ENCODE measurements around the gene MARCHF2. TPM values are rescaled to one million over a fixed set of nuclear protein-coding genes. Genes with fewer than 3 reads are reported as not detected.

MARCHF2 gene
- total and polyA plus RNA-seq, 5 donors = 94.2 to 107 (median 106) TPM

DNA sequence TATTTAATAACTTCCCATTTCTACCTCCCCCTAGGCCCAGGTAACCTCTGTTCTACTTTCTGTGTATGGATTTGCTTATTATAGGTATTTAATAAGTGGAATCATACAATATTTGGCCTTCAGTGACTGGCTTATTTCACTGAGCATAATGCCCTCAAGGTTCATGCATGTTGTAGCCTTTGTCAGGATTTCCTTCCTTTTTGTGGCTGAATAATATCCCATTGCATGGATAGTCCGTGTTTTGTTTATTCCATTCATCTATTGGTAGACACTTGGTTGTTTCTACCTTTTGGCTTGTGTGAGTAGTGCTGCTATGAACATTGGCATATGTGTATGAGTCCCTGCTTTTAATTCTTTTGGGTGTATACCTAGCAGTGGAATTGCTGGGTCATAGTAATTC lies 41.1 kb downstream of the MARCHF2 start:
- no peak overlapping the region for H3K27ac ChIP-seq (ENCODE audit: low read length)
- peaks cover 22% of the 10 kb centered on the region for H3K4me1 ChIP-seq (ENCODE audit: control insufficient read depth, insufficient read depth, low read length)
- intact Hi-C loops (cut with DNase I) = no loop called here
- 46% methylated on average over 1 of the region's 1 CpG for WGBS
- ATAC-seq (no peak), DNase-seq (no peak)
- no peak overlapping the region for H3K4me3 ChIP-seq (ENCODE audit: low read length)
- H3K9me3 ChIP-seq (ENCODE audit: control insufficient read depth, low read length) = no peaks in the 10 kb centered on the region
- H3K27me3 ChIP-seq (ENCODE audit: control insufficient read depth, insufficient read depth) = no peaks in the 10 kb centered on the region

DNA sequence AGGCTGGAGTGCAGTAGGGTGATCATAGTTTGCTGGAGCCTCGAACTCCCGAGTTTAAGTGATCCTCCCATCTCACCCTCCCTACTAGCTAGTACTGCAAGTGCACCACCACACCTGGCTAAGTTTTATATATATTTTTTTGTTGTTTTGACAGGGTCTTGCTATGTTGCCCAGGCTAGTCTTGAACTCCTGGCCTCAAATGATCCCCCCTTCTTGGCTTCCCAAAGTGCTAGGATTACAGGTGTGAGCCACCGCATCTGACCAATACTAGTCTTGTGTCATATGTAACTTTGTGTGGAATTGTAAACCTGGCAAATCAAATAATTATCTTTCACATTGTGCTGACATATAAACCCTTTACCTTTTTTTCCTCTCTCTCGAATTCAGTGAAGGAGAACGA lies 41.9 kb downstream of the MARCHF2 start:
- intact Hi-C loops (cut with DNase I) = loop anchor here in 1 of 4 donors (5.0 kb wide), 1 partner anchor 43 kb away; the partner anchor contains the start of gene MARCHF2
- DNase-seq (no peak), ATAC-seq (no peak)
- Histone ChIP-seq H3K27ac (ENCODE audit: low read length) (no peak overlapping the region), H3K27me3 (ENCODE audit: control insufficient read depth, insufficient read depth) (no peaks in the 10 kb centered on the region), H3K4me3 (ENCODE audit: low read length) (no peak overlapping the region), H3K9me3 (ENCODE audit: control insufficient read depth, low read length) (no peaks in the 10 kb centered on the region), H3K4me1 (ENCODE audit: control insufficient read depth, insufficient read depth, low read length) (peaks cover 19% of the 10 kb centered on the region)
- WGBS = 73% methylated on average over 5 of the region's 5 CpGs

DNA sequence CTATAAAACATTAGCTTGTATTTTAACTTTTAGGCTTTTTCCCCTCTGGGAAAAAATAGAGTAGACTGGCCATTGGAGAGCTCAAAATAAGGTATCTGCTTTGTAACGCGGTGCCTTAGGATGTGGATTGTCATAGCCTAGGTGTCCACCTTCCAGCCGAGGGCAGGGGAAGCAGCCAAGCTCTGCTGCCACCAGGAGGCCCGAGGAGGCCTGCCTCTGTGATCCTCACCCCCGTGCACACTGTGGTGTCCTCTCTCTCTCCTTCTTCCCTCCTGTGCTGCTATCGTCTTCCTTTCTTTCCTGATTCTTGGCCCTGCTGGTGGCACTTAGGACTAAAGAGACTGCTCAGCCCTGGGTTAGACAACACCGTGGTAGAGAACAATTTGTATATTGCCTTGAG lies 43.0 kb downstream of the MARCHF2 start:
- H3K4me1 ChIP-seq (ENCODE audit: control insufficient read depth, insufficient read depth, low read length) = peaks cover 18% of the 10 kb centered on the region
- H3K4me3 ChIP-seq (ENCODE audit: low read length) = no peak overlapping the region
- H3K27me3 ChIP-seq (ENCODE audit: control insufficient read depth, insufficient read depth) = no peaks in the 10 kb centered on the region
- no peak for DNase-seq
- intact Hi-C loops (cut with DNase I) = loop anchor here in 1 of 4 donors (5.0 kb wide), 1 partner anchor 44 kb away; the partner anchor contains the start of gene MARCHF2
- H3K27ac ChIP-seq (ENCODE audit: low read length) = no peak overlapping the region
- WGBS = 42% methylated on average over 7 of the region's 7 CpGs
- H3K9me3 ChIP-seq (ENCODE audit: control insufficient read depth, low read length) = no peaks in the 10 kb centered on the region
- ATAC-seq = peak in 1 of 2 donors; percentile 31

DNA sequence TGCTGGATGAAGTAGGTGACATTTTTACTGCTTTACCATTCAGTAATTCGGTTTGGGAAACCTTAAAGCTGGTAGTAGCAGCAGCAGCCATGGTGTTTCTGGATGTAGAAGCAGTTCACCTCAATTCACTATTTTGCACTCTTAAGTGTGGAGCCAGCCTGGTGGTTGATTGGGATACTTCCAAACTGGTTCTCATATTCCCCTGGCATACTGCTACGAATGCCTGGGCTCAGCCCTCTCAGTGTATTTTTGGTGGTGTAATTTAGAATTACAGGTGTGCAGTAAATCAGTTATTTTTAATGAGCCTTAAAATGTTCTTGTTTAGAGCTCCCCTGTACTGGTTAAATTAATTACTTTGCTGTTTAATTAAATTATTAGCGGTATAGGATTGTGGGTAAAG lies 44.1 kb downstream of the MARCHF2 start:
- Histone ChIP-seq H3K27ac (ENCODE audit: low read length) (no peak overlapping the region), H3K9me3 (ENCODE audit: control insufficient read depth, low read length) (no peaks in the 10 kb centered on the region), H3K4me1 (ENCODE audit: control insufficient read depth, insufficient read depth, low read length) (peaks cover 19% of the 10 kb centered on the region), H3K4me3 (ENCODE audit: low read length) (no peak overlapping the region), H3K27me3 (ENCODE audit: control insufficient read depth, insufficient read depth) (no peaks in the 10 kb centered on the region)
- DNase-seq (no peak), ATAC-seq (no peak)
- intact Hi-C loops (cut with DNase I) = loop anchor here in 1 of 4 donors (5.0 kb wide), 1 partner anchor 45 kb away; the partner anchor contains the start of gene MARCHF2
- 70% methylated on average over 3 of the region's 3 CpGs for whole genome bisulfite sequencing

DNA sequence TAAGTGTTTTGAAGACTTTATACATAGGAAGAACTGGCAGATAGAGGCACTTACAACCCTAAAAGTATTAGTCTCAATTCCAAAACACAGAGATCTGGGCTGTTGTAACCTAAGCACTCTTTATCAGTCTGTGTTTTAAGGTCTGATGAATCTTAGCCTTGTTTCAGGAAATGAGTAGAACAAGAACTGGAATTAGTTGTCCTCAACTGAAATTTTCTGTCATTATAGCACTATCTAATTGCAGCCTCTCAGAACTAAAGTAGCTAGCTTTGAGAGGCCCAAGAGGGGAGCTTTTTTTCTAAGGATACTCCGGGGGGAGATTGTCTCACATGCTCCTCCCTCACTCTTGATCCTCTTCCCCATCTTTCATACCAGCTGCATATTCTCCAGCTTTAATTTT lies 44.7 kb downstream of the MARCHF2 start:
- Histone ChIP-seq H3K4me1 (ENCODE audit: control insufficient read depth, insufficient read depth, low read length) (peaks cover 17% of the 10 kb centered on the region), H3K27ac (ENCODE audit: low read length) (no peak overlapping the region), H3K4me3 (ENCODE audit: low read length) (no peak overlapping the region), H3K27me3 (ENCODE audit: control insufficient read depth, insufficient read depth) (no peaks in the 10 kb centered on the region), H3K9me3 (ENCODE audit: control insufficient read depth, low read length) (no peaks in the 10 kb centered on the region)
- intact Hi-C loops (cut with DNase I) = loop anchor here in 1 of 4 donors (5.0 kb wide), 1 partner anchor 46 kb away; the partner anchor contains the start of gene MARCHF2
- DNase-seq (no peak), ATAC-seq (no peak)
- WGBS = 39% methylated on average over 1 of the region's 1 CpG

DNA sequence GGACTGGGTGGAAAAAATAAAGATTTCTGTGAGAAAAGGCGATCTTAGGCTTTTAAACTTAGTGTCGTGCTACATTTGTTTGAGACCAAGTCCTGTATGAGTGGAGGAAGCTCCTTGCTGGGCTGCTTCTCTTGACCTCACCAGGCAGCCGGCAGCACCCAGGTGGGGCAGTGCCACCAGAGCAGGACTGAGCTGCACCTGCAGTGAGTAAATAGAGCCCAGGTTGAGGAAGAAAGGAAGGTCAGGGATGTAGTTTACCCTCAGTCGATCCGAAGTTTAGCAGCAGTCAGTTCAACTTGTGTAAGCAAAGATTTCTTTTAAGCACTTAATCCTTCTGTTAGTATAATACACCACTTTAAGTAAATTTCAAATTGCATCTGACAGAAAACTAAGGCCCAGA lies 45.3 kb downstream of the MARCHF2 start:
- DNase-seq = no peak
- Histone ChIP-seq H3K27me3 (ENCODE audit: control insufficient read depth, insufficient read depth) (no peaks in the 10 kb centered on the region), H3K9me3 (ENCODE audit: control insufficient read depth, low read length) (no peaks in the 10 kb centered on the region), H3K27ac (ENCODE audit: low read length) (no peak overlapping the region), H3K4me3 (ENCODE audit: low read length) (no peak overlapping the region), H3K4me1 (ENCODE audit: control insufficient read depth, insufficient read depth, low read length) (peaks cover 17% of the 10 kb centered on the region)
- intact Hi-C loops (cut with DNase I) = loop anchor here in 1 of 4 donors (5.0 kb wide), 1 partner anchor 46 kb away; the partner anchor contains the start of gene MARCHF2
- WGBS = 66% methylated on average over 5 of the region's 5 CpGs
- no peak for ATAC-seq

DNA sequence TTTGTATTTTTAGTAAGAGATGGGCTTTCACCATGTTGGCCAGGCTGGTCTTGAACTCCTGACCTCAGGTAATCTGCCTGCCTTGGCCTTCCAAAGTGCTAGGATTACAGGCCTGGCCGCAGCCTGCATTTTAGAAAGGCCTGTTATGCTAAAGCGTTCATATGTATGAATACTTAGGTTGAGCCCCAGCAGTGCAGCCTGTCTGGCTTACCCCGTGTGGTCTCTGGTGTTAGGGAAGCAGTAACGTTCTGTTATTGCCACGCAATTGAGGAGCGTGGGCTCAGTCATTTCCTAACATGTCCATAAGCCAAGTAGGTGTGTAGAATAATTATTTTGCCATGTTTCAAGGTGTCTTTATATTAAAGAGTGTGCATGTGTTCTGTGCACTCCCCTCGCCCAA lies 46.0 kb downstream of the MARCHF2 start:
- peak overlapping the region; percentile 6 for H3K27ac ChIP-seq (ENCODE audit: low read length)
- no peak for DNase-seq
- H3K9me3 ChIP-seq (ENCODE audit: control insufficient read depth, low read length) = no peaks in the 10 kb centered on the region
- whole genome bisulfite sequencing = 52% methylated on average over 7 of the region's 7 CpGs
- no peak overlapping the region for H3K4me3 ChIP-seq (ENCODE audit: low read length)
- H3K4me1 ChIP-seq (ENCODE audit: control insufficient read depth, insufficient read depth, low read length) = peaks cover 12% of the 10 kb centered on the region
- ATAC-seq = no peak
- intact Hi-C loops (cut with DNase I) = loop anchor here in 1 of 4 donors (5.0 kb wide), 1 partner anchor 47 kb away; the partner anchor contains the start of gene MARCHF2
- H3K27me3 ChIP-seq (ENCODE audit: control insufficient read depth, insufficient read depth) = no peaks in the 10 kb centered on the region

DNA sequence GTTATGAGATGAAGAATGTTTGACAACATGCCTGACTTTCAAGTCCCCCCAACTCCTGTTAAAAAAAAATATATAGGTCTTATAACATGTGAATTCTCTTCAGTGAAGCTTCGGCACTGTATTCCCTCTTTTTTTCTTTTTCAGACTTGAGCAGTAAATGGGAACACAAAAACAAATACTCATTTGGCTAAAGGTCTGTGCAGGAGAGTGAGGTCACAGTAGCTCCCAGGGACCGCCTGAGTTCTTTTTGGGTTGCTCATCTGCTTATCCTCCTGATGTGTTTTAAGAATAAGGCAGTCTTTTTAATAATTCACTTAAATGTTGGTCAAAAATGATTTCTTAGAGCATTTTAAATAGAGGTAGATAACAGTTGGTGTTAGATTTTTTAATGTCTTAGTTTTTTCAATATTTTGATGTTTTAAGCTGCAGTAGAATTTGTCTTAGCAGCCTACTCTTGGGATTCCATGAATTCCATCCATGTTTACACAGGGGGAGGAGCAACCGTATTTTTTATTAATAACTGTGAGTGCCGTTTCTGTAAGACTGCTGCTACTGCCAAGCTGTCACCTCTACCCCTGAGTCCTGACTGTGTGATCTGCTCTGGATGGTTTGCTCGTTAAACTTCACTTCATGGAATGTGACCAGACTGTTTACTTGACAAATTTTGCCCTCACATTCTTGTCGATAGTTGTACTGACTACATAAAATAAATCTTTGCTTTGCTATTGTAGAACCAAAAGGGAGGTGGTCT lies 46.6 kb downstream of the MARCHF2 start:
- peaks cover 12% of the 10 kb centered on the region for H3K4me1 ChIP-seq (ENCODE audit: control insufficient read depth, insufficient read depth, low read length)
- no peak overlapping the region for H3K4me3 ChIP-seq (ENCODE audit: low read length)
- peak; percentile 54 to 71 for ATAC-seq
- intact Hi-C loops (cut with DNase I) = loop anchor here in 1 of 4 donors (5.0 kb wide), 1 partner anchor 47 kb away; the partner anchor contains the start of gene MARCHF2
- H3K9me3 ChIP-seq (ENCODE audit: control insufficient read depth, low read length) = no peaks in the 10 kb centered on the region
- H3K27me3 ChIP-seq (ENCODE audit: control insufficient read depth, insufficient read depth) = no peaks in the 10 kb centered on the region
- 25% methylated on average over 6 of the region's 6 CpGs for WGBS
- H3K27ac ChIP-seq (ENCODE audit: low read length) = peak overlapping the region; percentile 64
- no peak for DNase-seq

DNA sequence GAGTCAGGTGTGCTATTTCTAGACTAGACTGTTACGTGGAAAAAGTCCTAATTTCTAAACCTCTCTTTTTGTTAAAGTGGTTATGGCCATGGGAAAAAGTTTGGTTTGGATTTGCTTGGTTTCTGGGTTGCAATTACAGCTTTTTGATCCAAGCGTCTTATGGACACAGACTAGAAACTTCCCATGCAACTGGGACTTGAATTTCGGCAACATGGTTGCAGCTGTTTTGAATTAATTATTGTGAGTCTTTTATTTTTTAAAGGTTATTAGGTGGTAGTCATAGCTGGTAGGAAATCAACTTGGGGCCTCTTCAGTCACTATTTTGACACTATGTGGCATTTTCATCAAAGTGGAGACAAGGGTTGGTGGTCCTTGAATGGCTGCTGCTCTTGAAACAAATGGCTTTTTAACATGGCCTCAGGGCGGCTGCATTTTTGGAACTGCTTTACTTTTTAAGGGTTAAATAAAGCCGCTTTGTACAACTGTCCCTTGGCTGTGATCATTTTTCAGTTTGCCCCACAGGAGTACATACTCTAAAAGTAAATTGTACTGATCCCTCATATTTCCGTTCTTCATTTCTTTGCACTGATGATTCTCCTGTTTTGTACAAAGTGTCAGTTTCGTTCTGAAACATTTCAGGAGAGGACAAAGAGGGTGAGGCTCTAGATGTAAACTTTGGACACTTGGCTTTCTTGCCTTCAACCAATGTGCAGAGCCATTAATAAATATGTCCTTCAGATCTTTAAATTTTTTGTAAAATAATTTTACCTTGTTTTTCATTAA lies 47.6 kb downstream of the MARCHF2 start:
- ATAC-seq (no peak), DNase-seq (no peak)
- 52% methylated on average over 7 of the region's 7 CpGs for WGBS
- Histone ChIP-seq H3K27me3 (ENCODE audit: control insufficient read depth, insufficient read depth) (no peaks in the 10 kb centered on the region), H3K27ac (ENCODE audit: low read length) (no peak overlapping the region), H3K4me3 (ENCODE audit: low read length) (no peak overlapping the region), H3K9me3 (ENCODE audit: control insufficient read depth, low read length) (no peaks in the 10 kb centered on the region), H3K4me1 (ENCODE audit: control insufficient read depth, insufficient read depth, low read length) (peaks cover 12% of the 10 kb centered on the region)
- intact Hi-C loops (cut with DNase I) = no loop called here

DNA sequence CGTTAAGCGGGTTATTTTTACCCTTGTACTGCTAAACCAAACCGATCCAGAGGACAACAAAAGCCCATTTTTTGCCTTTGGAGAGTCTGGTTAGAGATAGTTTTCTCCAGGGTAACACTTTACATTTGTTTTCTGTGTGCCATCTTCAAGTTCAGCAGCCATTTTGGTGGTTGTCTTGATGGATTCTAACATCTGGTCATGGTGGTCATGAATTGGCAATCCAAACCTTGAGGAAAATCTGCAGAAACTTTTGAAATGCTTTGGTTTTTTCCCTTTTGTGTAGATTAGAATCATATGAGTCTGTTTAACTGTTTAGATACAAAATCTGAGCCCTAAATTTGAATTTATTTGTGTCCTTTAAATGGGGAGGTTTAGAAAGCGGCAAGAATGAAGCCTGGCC lies 48.3 kb downstream of the MARCHF2 start:
- Histone ChIP-seq H3K4me3 (ENCODE audit: low read length) (no peak overlapping the region), H3K27ac (ENCODE audit: low read length) (no peak overlapping the region), H3K4me1 (ENCODE audit: control insufficient read depth, insufficient read depth, low read length) (peaks cover 12% of the 10 kb centered on the region), H3K9me3 (ENCODE audit: control insufficient read depth, low read length) (no peaks in the 10 kb centered on the region), H3K27me3 (ENCODE audit: control insufficient read depth, insufficient read depth) (no peaks in the 10 kb centered on the region)
- ATAC-seq = no peak
- DNase-seq = no peak
- intact Hi-C loops (cut with DNase I) = no loop called here
- 62% methylated on average over 3 of the region's 4 CpGs for WGBS

DNA sequence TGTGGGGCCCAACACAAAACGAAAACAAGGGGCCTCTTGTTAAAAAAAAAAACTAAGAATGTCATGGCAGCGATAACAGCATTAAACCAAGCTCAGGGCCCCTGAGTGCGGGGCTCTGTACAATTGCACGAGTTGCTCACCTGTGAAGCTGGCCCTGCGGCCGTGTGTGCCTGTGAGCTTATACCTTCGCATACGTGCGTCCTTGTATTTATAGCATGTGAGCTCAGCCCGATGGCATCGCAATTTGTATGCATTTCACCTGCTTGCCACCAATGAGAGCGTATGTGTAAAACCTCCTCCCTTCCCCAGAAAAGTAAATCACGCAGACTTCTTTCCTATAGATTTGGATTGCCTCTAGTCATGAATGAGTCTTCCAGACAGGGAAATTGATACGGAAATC lies 48.8 kb downstream of the MARCHF2 start:
- no peak for DNase-seq

More for the DNA sequence above, 48.8 kb downstream of the MARCHF2 start:
- Histone ChIP-seq H3K4me3 (ENCODE audit: low read length) (no peak overlapping the region), H3K27ac (ENCODE audit: low read length) (no peak overlapping the region), H3K27me3 (ENCODE audit: control insufficient read depth, insufficient read depth) (no peaks in the 10 kb centered on the region), H3K4me1 (ENCODE audit: control insufficient read depth, insufficient read depth, low read length) (peaks cover 12% of the 10 kb centered on the region), H3K9me3 (ENCODE audit: control insufficient read depth, low read length) (no peaks in the 10 kb centered on the region)
- intact Hi-C loops (cut with DNase I) = no loop called here
- ATAC-seq = no peak
- WGBS = 83% methylated on average over 14 of the region's 14 CpGs
